SH-SY5Y (cell line): ENCODE data around the gene POLE.

ENCODE experiments used
- GATA2 ChIP-seq: IDR thresholded peaks from 2 replicates; pipeline ENCODE4 v1.6.1; 2011; ENCODE audit warnings: mild to moderate bottlenecking, low read depth, low read length
- GATA3 ChIP-seq: IDR thresholded peaks from 2 replicates; pipeline ENCODE4 v1.6.1; 2011; ENCODE audit warnings: low read depth, mild to moderate bottlenecking, low read length, moderate library complexity

DNA sequence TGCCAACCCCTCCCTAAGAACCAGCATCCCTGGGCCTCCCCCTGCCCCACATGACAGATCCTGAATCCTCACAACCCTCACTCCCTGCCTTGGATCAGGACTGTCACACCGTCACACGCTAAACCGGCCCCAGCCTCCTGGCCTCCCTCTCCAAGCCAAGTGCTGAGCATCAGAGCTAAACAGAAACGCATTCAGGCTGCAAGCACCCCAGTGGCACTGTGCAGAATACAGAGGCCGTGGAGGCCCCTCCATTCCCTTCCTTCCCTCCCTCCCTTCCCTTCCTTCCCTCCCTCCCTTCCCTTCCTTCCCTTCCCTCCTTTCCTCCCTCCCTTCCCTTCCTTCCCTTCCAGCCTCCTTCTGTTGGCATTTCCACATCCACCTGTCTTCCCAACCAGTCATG lies 12.6 kb downstream of the POLE start:
- no peak for TF ChIP-seq GATA3
- no peak for TF ChIP-seq GATA2
